OCI-LY3 (cell line): ENCODE measurements around the gene NRF1.

Experiments used
- H2AFZ ChIP-seq: fragments of 200-600, 300-600 bp; shearing (Covaris generic); 2 replicates; pipeline ENCODE4 v1.6.0; 2014; ENCODE audit warnings: antibody characterized with exemption, low read depth, low read length
- H3K27ac ChIP-seq: fragments of 200-600, 300-600 bp; sonication (generic); 2 replicates; pipeline ENCODE4 v1.5.1; 2014; ENCODE audit warnings: mild to moderate bottlenecking, low read length, moderate library complexity, mixed read lengths
- H3K27me3 ChIP-seq: fragments of 200-600, 300-600 bp; sonication (generic); 2 replicates; pipeline ENCODE4 v1.6.1; 2014; ENCODE audit warnings: low read depth, low read length, mixed read lengths
- H3K36me3 ChIP-seq: fragments of 200-600, 300-600 bp; sonication (generic); replicated peaks from 2 replicates; pipeline ENCODE3; 2014; ENCODE audit warnings: low read depth, low read length, mixed read lengths
- H3K4me1 ChIP-seq: fragments of 300-600, 200-600 bp; sonication (generic); 2 replicates; pipeline ENCODE4 v1.6.1; 2014; ENCODE audit warnings: low read length, mixed read lengths
- H3K4me2 ChIP-seq: fragments of 200-600, 300-600 bp; sonication (generic); 2 replicates; pipeline ENCODE4 v1.6.1; 2014; ENCODE audit warnings: low read length, mixed read lengths
- H3K4me3 ChIP-seq: fragments of 300-600, 200-600 bp; sonication (generic); 2 replicates; pipeline ENCODE4 v1.5.1; 2014; ENCODE audit warnings: antibody characterized with exemption, mild to moderate bottlenecking, low read length, moderate library complexity
- H3K79me2 ChIP-seq: fragments of 300-600, 200-600 bp; shearing (Covaris generic); 2 replicates; pipeline ENCODE4 v1.6.1; 2014; ENCODE audit warnings: mild to moderate bottlenecking, low read length, mixed read lengths
- H3K9ac ChIP-seq: fragments of 300-600, 200-600 bp; shearing (Covaris generic); 2 replicates; pipeline ENCODE4 v1.6.0; 2014; ENCODE audit warnings: mild to moderate bottlenecking, low read length, moderate library complexity
- H3K9me3 ChIP-seq: fragments of 200-600, 300-600 bp; shearing (Covaris generic); 2 replicates; pipeline ENCODE4 v1.6.1; 2014; ENCODE audit warnings: low read length, mixed read lengths; ENCODE audit not compliant: insufficient read depth
- H4K20me1 ChIP-seq: fragments of 200-600, 300-600 bp; sonication (generic); 2 replicates; pipeline ENCODE4 v1.6.1; 2016; ENCODE audit warnings: low read length, mixed read lengths; ENCODE audit not compliant: insufficient read depth
- EZH2phosphoT487 ChIP-seq: fragments of 200-600 bp; shearing (Covaris generic); IDR thresholded peaks from 2 replicates; pipeline ENCODE4 v1.6.1; 2018; ENCODE audit warnings: antibody characterized with exemption, mixed run types, low read depth
- TF ChIP-seq, protein P1 (sequence below): fragments of 200-600, 300-600 bp; sonication (generic); IDR thresholded peaks from 2 replicates; pipeline ENCODE4 v1.5.1; 2014; ENCODE audit warnings: antibody characterized with exemption, low read length, low read depth

Gene NRF1

DNA sequence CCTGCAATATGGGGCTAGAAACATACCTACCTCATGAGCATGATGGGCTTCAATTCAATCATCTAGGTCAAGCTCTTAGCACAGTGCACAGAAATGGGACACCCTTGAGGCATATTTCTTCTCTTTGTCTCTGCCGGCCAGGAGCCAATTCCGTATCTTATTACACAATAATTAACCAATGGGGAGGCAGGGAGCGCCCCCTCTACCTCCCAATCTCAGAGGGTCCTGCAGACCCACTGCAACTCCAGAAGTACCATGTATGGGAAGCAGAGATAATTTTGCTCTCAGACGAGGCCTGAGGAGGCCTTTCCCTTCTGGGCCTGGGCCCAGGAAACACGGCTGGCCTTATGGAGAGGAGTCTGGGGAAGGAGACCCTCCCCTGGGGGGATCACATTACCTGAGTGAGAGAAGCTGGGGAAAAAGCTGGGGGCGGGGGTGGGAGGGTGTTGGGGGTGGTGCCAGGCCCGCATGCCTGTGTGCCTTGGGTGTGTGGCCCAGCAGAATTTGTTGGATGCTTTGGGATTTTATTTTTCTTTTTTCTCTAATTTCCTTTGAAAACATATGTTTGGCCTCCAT is 185.8 kb downstream of the NRF1 start:
- Histone ChIP-seq H3K4me2 (no peak overlapping the region), H3K79me2 (no peaks in the 10 kb centered on the region), H3K36me3 (no peaks in the 10 kb centered on the region), H3K4me3 (no peak overlapping the region), H3K9me3 (no peaks in the 10 kb centered on the region), H3K27me3 (no peaks in the 10 kb centered on the region), H4K20me1 (no peaks in the 10 kb centered on the region), H3K27ac (no peak overlapping the region), H3K9ac (no peak overlapping the region), H2AFZ (no peak overlapping the region), H3K4me1 (no peaks in the 10 kb centered on the region)
- no peak for TF ChIP-seq EZH2phosphoT487

DNA sequence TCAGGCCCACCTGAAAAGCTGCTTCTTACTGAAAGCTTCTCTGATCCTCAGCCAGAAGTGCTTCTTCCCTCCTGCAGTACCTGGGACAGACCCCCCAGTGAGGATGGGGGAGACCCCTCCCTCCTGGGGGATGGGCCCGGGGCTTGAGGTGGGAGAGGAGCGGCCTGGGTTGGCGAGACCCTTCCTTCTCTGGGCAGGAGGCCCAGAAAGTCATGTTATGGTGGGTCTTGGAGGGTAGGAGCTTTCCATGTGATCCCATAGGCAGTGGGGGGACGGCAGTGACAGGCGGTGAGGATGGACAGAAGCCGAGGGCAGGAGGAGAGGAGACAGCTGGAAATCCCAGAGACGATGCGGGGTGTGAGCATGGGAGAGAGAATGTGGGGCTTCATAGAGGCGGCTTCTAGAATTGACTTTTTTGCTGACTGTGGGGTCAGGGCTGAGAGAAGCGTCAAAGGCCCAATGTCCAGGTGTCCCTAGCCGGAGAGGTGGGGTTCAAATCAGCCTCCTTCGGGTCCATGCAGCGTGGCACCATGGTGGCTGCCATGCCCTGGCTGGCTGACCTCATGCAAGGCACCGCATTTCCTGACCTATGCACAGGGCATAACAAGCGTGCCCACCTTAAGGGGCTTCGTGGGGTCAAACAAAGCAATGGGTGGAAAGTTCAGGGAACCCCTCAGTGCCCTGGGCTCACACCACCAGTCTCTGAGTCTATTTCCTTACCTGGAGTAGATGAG is 187.3 kb downstream of the NRF1 start:
- Histone ChIP-seq H3K9me3 (no peaks in the 10 kb centered on the region), H2AFZ (no peak overlapping the region), H3K9ac (no peak overlapping the region), H3K79me2 (no peaks in the 10 kb centered on the region), H3K4me1 (no peaks in the 10 kb centered on the region), H3K27me3 (no peaks in the 10 kb centered on the region), H3K27ac (no peak overlapping the region), H3K4me2 (no peak overlapping the region), H3K4me3 (no peak overlapping the region), H3K36me3 (no peaks in the 10 kb centered on the region), H4K20me1 (no peaks in the 10 kb centered on the region)
- no peak for TF ChIP-seq EZH2phosphoT487
- TF ChIP-seq, protein P1, sequence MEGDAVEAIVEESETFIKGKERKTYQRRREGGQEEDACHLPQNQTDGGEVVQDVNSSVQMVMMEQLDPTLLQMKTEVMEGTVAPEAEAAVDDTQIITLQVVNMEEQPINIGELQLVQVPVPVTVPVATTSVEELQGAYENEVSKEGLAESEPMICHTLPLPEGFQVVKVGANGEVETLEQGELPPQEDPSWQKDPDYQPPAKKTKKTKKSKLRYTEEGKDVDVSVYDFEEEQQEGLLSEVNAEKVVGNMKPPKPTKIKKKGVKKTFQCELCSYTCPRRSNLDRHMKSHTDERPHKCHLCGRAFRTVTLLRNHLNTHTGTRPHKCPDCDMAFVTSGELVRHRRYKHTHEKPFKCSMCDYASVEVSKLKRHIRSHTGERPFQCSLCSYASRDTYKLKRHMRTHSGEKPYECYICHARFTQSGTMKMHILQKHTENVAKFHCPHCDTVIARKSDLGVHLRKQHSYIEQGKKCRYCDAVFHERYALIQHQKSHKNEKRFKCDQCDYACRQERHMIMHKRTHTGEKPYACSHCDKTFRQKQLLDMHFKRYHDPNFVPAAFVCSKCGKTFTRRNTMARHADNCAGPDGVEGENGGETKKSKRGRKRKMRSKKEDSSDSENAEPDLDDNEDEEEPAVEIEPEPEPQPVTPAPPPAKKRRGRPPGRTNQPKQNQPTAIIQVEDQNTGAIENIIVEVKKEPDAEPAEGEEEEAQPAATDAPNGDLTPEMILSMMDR = no peak

DNA sequence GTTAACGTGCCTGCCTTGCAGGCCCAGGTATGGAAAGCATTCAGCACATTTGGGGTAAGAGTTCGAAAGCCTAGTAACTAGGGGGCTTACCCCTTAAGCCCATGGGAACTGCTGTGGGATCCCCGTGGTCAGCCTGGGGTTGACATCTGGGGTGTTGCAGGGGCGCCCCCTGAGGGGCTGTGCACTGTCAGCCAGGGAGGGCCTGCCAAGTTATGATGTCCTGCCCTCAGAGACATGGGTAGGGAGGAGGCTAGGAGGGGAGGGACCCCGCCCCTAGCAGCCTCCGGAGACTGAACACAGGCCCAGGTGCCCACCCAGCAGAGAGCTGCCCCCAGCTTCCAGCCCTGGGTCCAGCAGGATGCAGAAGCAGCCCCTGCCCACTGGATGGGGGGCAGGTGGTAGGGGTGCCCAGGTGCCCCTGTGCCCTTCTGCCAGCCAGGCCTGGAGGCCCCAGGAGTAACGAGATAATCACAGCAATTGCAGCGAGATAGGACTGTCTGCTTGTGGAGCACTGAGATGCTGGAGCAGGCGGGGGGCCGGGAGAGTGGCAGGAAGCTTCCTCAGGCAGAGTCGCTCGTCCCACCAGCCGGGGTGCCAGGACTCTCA is 187.9 kb downstream of the NRF1 start:
- Histone ChIP-seq H4K20me1 (no peaks in the 10 kb centered on the region), H3K4me2 (no peak overlapping the region), H3K27me3 (no peaks in the 10 kb centered on the region), H3K36me3 (no peaks in the 10 kb centered on the region), H3K9ac (no peak overlapping the region), H3K27ac (no peak overlapping the region), H3K9me3 (no peaks in the 10 kb centered on the region), H2AFZ (no peak overlapping the region), H3K4me3 (no peak overlapping the region), H3K4me1 (no peaks in the 10 kb centered on the region), H3K79me2 (no peaks in the 10 kb centered on the region)
- no peak for TF ChIP-seq EZH2phosphoT487
- TF ChIP-seq, protein P1 = no peak

DNA sequence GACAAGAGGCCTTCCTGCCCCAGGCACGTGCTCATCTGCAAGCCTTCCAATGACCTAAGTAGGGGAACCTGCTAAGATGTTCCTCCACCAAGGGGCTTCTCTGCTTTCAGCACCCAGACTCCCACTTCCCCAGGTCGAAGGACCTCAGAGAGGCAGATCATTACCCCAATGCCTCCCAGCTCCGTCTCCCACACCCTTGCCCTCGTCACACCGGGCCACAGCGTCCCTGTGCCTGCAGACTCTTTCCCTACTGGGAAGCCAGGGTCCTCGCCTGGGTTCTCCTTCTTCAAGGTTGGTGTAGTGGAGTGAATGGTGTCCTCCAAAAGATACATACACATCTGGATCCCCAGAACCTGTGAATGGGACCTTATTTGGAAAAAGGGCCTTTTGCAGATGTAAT is 189.4 kb downstream of the NRF1 start:
- Histone ChIP-seq H3K79me2 (no peaks in the 10 kb centered on the region), H3K36me3 (no peaks in the 10 kb centered on the region), H3K4me2 (no peak overlapping the region), H3K9ac (no peak overlapping the region), H4K20me1 (no peaks in the 10 kb centered on the region), H3K4me3 (no peak overlapping the region), H3K9me3 (no peaks in the 10 kb centered on the region), H3K4me1 (no peaks in the 10 kb centered on the region), H3K27me3 (no peaks in the 10 kb centered on the region), H3K27ac (no peak overlapping the region), H2AFZ (no peak overlapping the region)
- no peak for TF ChIP-seq EZH2phosphoT487
- TF ChIP-seq, protein P1 = no peak
